Glomerular visceral epithelial cell (primary cell): Measurements from ENCODE around the gene SYNPO.

Source experiments
- DNase-seq: peaks from one replicate; pipeline ENCODE4 v3.0.0-alpha.2; 2016; ENCODE audit errors: extremely low spot score

SYNPO gene

DNA sequence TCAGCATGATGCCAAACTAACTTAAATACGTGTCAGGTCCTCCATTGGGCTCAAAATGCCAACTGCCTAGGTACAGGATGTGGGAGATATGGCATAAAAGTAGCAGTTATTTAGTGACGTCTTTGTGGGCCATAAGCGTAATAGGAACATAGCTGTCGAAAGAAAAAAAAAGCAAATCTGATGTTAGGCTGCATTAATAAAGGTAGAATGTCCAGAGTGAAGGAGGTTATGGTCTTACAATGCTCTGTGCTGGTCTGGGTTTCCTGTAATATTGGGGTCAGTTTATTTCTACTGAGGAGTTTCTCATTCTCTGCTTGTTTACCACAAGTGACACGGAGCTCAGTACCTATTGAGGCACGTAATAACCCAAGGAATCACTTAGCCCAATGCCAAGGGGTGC is 33.4 kb upstream of the SYNPO start:
- no peak for DNase-seq

DNA sequence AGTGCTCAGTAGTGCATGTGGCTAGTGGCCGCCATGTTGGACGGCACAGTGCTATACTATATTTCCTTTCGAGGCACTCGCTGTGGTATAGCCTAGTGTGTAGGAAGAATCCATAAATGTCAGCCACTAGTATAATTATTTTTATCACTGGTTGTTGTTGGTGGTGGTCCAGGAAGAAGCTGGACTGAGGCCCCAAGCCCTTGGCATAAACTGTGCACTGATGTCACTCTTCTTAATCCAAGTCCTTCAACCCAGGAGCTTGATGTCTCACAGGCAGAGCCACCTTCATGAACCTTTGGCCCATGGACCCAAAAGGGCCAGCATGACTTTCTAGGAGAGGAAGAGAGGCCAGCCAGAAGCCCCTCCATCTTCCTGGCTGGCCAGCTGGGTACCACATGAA is 32.5 kb upstream of the SYNPO start:
- DNase-seq = no peak

DNA sequence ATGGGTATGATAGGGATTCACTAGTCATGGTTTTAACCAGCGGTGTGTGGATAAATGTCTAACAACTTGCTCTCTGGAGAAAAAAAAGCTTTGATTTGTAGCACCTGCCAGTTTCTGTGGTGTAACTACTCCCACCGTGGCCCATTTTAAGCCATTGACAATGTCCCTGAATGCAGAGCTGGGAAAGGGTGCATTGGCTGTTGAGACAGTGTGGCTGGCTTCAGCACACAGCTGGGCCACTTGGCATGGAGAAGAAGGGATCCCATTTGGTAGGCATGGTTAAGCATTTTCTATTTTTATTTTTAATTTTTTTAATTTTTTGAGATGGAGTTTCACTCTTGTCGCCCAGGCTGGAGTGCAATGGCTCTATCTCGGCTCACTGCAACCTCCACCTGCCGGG is 31.5 kb upstream of the SYNPO start:
- no peak for DNase-seq

DNA sequence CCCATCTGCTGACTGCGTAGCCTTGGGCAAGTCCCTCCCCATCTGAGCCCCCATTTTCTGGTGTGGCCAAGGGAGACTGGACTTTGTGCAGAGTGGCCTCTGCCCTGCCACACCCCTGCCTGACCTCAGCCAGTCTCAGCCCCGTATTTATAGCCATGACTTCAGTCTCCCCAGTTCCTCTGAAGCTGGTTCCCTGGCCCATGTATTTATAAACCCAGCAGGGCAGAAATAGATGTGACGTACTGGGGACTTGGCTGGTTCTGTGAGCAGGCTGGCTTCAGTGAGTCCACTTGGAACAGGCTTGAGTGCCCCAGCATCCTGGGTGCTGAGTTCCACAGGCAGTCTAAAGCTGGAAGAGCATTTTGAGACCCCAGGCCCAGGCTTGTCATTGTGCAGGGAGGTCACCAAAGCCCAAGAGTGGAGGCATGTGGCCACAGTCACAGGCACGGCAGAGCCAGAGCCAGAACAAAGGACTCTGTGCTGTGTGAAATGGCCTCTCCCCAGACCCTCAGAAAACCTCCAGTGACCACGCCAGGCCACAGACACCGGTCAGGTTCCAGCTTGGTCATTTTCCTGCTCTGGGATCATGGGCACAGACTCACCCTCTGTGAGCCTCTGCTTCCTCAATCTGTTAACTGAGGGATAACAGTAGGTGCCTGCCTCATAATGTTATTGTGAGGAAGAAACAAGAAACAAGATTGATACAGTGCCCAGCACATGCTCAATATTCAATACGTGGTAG is 30.4 kb upstream of the SYNPO start:
- no peak for DNase-seq

DNA sequence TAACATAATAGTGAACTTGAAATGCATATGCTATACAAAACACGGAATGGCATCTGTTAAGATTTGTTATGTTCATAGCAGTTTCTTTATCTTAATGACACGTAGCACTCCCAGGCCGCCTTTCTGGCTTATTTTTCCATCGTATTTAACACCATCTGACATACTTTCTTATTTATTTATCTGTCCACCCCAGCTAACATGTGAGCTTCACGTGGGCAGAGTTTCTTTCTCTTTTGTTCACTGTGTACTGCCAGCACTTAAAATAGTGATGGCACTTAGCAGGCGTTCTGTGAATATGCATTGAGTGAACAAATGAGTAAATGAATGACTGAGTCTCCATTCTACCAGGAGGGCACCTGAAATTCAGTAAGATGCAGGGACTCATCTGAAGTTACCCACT is 29.4 kb upstream of the SYNPO start:
- DNase-seq = no peak

DNA sequence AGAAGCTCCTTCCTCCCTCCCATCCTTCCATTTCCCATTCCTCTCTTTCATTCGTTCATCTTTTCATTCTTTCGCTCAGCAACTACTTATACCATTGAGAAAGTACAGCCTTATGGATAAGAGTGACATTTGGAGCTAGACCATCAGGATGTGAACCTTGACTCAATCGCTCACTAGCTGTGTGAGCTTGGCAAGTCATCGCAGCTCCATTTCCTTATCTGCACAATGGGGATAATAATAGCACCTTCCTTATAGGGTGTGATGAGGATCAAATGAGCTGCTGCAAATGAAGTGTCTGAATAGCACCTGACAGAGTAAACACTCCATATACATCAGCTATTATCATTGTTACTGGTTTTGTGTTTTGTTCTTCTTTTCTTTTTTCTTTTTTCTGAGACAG is 28.1 kb upstream of the SYNPO start:
- no peak for DNase-seq

DNA sequence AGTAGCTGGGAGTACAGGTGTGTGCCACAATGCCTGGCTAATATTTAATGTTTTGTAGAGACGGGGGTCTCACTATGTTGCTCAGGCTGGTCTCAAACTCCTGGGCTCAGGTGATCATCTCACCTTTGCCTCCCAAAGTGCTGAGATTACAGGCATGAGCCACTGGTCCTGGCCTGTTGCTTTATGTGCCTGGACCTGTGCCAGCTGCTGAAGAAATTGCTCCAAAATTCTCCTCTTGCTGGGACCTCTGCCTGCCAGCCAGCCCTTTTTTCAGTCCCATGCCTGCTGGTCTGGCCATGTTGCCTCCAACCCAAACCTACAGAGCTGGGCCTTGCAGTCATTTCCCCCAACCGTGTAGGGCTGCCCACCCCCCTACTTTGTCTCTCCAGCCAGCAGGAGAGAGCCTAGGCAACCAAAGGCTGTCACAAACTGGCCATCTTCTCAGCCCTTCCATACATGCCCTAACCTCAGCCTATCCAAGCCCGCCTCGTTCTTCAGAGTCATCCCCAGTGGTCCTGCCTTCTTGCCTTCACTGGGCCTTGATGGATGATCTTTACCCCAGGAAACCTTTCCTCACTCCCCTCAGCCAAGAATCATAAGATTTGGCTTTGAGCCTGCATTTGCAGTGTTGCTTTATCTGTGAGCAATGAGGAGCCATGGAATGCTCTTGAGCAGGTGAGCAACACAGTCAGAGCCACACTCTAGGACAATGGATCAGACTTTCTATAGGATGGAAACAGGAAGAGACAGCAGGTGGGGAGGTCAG is 27.4 kb upstream of the SYNPO start:
- no peak for DNase-seq

DNA sequence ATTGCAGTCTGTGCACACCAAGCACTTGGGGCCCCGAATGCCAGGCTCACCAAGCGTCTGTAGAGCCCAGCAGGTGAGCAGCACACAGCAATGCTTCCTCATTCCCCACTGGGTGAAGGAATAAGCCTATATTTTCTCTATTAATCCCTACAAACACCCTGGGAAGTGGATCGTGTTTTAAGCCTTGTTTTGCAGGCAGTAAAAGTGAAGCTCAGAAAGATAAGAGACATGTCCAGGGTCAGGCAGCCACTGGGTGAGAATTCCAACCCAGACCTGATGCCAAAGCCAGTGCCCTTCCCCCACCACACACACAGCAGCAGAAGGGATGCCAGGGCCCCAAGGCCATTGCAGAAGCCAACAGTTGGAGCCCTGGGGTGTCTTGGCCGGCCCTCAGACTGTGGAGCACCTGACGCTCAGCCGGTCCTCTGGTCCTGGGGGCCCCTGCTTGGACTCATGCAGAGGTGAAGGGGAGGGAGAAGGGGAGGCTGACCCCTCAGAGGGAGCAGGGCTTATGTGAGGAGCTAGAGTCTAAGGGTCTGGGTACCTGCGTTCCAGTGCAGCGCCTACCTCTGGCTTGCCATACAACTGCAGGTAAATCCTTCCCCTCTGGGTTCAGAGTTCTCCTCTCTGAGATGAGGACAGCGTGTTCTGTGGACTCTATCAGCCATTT is 26.3 kb upstream of the SYNPO start:
- no peak for DNase-seq

DNA sequence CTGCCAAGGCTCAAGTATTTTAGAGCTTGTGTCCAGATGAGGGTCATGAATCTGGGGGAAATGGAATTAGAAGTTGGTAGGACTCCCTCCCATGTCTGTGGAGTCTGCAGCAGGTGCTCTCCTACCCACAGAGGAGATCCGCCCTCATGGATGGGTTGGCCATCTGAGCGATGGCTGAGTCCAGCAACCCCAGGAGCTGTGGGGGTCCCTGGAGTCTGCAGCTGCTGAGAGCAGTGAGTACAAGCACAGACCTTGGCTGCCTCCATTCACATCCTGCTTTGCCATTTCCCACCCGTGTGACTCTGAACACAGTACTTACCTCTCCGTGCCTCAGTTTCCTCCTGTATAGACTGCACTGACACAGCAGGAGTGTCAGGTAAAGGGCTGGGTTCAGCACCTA is 25.8 kb upstream of the SYNPO start:
- no peak for DNase-seq

DNA sequence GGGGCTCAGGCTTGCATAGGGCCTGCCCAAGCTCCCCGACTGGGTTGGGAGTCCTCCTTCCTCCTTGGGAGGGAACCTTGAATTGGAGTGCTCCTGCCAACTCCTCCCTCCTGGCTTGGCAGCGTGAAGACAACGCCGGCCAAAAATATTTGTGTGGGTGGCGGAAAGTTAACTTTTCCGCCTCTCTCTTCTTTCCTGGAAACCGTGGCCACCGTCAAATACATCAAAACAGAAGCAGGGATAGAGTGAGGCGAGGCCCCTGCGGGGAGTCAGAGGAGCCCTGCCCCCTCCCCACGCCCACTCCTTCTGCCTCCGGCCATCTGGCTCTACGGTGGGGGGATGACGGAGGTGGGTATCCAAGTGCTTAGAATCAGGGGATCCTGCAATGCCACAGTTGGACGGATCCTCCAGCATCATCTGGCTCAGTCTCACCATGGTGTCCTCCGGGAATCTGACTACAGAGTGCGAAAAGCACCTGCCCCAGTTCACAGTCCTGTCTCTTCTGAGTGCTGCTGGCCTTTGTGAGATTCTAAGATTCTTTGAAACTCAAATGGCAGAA is 25.2 kb upstream of the SYNPO start:
- no peak for DNase-seq

DNA sequence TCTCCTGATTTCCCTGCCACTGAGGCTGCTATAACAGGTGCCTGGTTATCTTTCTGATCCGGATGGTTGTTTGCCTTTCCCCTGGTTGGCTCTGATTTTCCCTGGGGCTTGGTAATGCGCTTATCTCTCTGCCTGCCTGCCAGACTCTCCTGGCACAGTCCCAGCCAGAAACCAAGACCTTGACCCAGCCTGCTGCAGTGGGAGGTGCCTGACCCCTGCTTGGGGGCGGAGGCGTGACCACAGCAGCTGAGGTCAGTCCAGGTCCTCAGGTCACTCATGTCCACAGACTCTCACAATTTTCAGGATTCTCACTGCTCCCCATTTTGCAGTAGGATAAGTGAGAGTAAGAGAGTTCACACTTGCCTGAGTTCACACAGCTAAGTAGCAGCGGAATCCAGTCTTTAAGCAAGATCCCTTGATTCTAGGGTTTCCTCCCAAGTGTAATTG is 24.4 kb upstream of the SYNPO start:
- DNase-seq = peak; percentile 40

DNA sequence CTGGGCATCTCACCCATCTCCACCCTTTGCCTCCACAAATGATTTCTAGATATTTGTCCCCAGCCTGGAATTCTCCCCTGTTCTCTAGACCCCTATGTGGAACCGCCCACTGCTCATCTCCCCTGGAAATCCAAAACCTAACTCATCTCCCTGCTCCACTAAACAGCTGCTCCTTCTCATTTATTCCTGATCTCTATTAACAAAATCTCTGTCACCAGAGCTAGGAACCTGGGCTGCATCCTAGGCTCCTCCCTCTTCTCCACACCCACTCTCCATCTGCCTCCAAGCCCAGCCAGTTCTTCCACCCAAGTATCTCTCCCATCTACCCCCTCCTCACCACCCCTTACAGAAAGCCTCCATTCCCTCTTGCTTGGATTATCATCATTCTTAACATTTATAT is 24.0 kb upstream of the SYNPO start:
- no peak for DNase-seq

DNA sequence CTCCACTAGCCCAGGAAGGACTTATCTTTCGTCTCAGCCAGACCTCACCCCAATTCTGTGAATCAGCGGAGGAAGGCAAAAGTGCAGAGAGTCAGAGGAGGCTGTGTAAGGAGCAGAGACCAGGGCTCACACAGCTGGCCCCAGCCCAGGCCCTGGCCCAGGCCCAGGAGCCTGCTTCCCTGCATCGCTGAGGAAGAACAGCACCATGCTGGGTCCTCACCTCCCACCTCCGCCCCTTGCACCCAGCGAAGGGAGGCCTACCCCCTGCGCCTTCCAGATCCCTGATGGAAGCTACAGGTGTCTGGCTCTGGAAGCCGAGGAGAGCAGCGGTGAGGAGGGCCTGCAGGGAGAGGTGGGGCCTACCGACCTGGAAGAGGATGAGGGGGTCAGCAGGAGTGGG is 22.3 kb upstream of the SYNPO start:
- no peak for DNase-seq

DNA sequence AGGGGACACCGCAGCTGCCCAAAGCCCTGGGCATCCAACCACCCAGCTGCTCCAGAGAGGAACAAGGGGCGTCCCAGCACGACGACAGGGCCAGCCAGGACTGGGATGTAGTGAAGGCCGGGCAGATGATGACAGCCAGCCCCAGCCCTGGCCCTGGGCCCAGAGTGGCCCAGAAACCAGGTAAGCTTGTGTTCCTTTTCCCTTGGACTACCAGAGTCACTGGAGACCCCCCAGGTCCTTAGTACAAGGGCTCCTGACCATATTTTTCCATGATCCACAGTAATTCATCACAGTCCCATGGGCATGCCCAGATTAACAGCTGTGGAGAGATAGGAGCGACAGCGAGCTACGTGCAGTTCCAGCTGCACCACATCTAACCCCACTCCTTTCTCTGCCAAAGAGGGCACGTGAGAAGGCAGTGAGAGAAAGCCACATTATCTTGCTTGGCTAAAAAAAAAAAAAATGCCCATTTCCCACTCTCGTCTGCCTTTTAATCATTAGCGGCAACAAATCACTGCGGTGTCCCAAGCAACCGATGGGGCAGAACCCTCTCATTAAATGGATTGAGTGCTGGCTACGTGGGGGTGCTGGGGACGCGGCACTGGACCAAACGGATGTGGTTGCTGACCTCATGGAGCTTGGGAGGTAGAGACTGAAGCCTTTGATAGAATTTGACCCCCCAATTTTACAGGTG is 21.7 kb upstream of the SYNPO start:
- DNase-seq = peak; percentile 98

DNA sequence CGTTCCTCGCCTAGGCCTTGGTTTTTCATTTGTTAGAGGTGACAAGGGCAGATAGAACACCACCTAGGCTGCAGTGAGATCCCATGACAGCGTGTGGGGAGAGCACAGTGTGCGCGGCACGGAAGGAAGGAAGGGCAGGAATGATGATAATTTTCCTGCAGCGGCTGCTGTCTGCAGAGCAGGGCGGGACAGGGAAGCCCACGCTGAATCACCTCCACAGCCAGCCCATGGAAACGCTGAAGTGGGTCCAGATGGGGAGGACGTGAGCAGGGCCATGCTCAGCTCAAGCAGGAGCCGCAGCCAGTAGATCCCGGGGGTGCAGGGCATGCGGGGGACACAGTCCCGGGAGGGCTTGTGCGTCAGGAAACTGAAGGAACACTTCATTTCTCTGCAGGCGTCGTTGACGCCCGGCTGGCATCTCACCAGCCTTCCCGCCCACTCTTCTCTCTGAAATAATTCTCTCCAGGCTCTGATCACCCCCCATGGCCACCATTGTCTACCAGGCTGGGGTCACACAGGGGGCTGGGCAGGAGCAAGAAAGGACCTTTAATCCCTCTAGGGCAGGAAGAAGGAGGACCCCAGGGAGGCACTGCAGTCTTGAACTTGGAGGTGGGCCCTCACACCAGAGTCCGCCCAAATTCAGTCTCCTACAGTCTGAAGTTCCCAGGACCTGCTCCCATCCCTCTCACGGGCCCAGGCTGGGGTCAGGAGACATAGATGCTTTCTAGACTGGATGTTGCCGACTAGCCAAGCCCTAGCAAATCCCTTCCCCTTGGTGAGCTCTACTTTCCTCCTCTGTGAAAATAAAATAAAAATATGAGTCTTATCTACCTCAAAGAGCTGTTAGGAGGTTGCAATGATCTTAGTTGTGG is 20.9 kb upstream of the SYNPO start:
- peak; percentile 90 for DNase-seq

DNA sequence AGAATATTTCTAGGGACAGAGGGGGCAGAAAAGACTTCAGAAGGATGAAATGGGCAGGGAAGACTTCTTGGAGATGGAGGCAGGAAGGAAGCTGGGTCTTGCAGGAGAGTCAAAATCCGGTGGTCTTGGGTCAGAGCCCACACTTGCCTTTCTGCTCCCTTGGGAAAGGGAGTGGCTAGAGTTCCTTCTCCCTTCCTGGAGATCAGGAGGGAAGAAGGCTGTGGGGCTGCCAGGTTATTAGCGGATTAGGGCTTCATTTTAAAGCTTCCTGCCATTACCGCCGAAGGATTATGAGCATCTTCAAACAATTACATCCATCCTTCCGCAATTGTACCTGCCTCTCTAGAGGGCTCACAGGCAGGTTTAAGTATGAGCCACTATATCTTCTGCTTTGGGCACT is 19.2 kb upstream of the SYNPO start:
- no peak for DNase-seq

DNA sequence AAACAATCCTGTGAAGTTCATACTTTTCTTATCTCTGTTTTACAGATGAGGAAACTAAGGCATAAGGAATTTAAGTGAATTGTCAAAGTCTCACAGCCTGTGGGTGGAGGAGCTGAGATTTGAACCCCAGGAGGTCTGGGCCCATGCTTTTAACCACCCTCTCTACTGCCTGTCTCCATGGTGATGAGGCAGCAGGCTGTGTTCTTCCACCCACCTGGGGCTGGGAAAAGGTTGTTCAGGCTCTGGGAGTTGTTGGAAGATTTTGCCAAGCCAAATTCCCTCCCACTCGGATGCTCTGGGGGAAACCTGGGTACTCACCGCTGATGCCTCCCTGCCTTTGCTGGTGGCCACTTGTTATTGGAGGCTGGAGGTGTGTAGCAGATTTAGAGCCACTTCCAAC is 18.3 kb upstream of the SYNPO start:
- no peak for DNase-seq

DNA sequence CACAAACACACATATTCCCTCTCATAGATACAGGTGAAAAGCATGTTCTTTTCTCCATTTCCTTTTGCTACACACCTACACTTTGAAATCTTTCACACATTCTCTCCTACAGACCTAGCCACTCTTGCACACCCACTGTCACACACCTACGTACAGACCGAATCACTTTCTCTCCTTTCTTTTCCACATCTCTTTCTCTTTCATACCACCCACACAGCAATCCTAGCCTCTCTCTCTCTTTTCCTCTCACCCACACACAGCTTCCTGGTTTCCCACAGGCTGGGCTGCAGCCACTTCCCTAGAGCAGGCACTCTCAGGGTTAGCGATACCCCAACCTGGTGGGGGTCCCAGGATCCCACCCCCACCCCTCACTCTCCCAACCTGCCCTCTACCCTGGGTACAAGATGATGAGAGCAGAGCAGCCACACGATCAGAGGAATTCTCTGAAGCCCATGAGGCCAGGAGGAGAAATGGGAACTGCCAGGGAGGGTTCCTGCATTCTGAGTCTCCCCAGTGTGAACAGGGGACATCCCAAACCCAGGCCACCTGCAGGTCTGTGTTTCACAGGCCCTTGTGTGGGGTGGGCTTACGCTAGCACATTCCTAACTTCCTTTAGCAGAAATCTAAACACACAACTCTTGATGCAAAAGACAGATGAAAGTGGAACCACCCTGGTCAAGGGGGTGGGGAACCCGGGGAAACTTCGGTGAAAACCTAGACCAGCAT is 17.1 kb upstream of the SYNPO start:
- no peak for DNase-seq

DNA sequence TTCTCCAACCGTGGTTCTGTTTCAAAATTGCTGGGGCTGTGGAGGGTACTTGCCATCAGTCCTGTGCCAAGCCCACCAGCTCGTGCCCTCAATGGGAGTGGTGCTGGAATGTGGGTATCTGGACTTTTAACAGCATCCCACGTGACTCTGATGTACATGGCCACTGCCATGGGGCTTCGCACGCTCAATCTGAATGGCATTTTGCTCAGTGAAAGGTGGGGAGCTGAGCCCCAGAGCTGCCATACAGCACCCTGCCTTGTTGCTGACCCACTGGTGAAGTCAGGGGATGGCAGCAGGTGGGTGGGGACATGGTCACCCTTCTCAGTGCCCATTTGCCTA is 16.6 kb upstream of the SYNPO start:
- DNase-seq = no peak

DNA sequence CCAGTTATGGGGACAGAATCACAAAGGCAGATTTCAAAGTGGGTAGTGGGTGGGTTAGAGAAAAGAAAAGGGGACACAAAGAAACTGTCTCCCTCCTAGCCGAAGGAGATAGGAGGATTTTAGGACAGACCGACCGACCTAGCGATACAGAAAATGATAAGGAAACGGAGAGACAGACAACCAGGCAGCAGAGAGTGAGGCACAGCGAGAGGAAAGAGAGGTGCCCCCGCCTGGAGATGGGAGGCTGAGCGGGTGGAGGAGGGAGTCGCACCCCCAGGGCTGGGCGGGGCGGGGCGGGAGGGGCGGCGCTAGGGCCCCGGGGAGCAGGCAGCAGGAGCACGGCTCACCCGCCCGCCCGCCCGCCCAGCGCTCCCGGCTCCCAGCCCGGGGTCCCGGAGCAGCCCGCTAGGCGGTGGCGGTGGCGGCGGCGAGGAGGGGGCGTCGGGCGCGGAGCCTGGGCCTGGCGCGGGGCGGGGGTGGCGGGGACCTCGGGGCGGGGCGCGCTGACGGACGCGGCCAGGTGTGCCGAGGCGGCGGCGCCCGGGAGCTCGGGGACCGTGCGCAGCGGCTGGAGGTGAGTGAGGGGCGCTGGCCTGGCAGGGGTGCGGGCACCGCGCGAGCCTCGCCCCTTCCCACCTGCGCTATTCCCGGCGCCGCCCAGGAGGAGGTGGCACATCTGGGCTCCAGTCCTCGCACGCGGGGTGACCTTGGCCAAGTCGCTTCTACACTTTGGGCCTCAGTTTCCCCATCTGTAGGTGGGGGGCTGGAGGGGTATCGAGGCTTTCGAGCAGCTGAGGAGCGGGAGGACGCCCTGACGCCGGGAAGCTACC is 15.9 kb upstream of the SYNPO start:
- peak; percentile 47 for DNase-seq
